ENCODE measurements around the gene PRLR. TPM values are rescaled to one million over a fixed set of nuclear protein-coding genes. Genes with fewer than 3 reads are reported as not detected.

The PRLR gene
- total RNA-seq, 1 experiment from 2014 or later, result 2.0 TPM

DNA sequence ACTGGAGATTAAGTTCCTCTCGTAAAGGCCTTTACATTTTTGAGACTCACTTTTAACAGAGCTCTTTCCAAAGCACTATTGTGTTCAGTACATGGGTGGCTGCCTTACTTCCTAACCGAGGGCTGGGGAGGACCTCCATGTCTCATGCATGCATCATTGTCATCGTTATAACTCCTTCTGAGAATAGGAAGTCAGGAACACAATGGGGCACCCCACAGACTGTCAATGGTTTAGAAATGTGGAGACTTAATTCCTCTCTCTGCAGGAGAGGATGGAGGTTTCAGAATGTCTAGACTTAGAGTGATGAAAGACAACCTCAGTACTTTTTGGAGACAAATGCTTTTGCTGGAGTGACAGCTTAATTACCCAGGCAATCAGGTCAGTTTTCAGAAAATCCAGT is 83.9 kb downstream of the PRLR start:
- Histone ChIP-seq H3K27me3 (ENCODE audit: control insufficient read depth, insufficient read depth, low read length) (no peaks in the 10 kb centered on the region), H3K4me3 (ENCODE audit: insufficient read depth, low read depth, low read length) (no peak overlapping the region), H3K36me3 (replicated peaks; ENCODE audit: control insufficient read depth, insufficient read depth, low read length) (no peaks in the 10 kb centered on the region)
- no peak for DNase-seq

DNA sequence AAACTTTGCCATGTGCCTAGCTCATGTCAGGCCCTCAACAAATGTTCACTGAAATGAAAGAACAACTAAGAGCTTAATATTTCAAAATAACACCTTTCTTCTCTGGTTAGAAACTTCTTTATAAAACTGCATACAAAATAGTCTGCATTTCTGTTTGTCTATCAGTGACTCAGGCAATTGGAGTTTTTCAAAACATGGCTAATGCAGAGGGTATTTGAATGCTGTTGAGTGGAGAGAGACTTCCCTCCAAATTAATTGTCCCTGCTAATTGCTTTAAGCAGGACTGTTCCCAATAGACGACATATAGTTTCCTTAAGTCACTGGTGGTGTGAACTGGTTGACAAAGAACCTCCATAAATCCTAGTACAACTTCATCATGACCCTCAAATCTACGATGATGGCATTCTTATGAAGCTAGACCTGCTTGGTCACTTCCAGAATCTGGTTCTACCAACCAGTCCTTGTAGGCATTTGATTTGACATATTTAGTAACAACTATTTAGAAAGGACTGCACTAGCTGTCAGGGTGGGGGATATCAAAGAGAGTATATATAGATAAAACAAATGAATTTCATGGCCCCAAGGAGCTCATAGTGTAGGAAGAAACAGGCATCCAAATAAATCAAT is 84.5 kb downstream of the PRLR start:
- Histone ChIP-seq H3K4me3 (ENCODE audit: insufficient read depth, low read depth, low read length) (no peak overlapping the region), H3K36me3 (replicated peaks; ENCODE audit: control insufficient read depth, insufficient read depth, low read length) (no peaks in the 10 kb centered on the region), H3K27me3 (ENCODE audit: control insufficient read depth, insufficient read depth, low read length) (no peaks in the 10 kb centered on the region)
- DNase-seq, result no peak

DNA sequence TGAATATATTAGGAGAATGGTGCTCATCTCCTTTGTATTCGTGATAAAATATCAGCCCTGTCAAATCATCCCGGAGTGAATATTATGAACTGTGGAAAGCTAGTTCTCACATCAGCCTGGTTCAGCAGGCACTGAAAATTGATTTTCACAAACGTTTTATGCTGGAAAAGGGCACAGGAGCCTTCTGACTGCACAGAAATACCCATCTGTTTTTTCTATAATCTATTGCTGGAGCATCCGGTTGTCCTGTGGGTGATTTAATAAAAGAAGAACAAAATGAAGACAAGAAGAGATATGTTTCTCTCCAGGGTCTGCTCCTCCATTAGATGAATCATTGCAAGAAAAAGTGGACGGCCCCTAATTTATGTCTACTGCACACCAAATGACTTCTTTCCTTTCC is 85.3 kb downstream of the PRLR start:
- H3K36me3 ChIP-seq (replicated peaks; ENCODE audit: control insufficient read depth, insufficient read depth, low read length), result no peaks in the 10 kb centered on the region
- no peak overlapping the region for H3K4me3 ChIP-seq (ENCODE audit: insufficient read depth, low read depth, low read length)
- H3K27me3 ChIP-seq (ENCODE audit: control insufficient read depth, insufficient read depth, low read length), result no peaks in the 10 kb centered on the region
- DNase-seq, result no peak

DNA sequence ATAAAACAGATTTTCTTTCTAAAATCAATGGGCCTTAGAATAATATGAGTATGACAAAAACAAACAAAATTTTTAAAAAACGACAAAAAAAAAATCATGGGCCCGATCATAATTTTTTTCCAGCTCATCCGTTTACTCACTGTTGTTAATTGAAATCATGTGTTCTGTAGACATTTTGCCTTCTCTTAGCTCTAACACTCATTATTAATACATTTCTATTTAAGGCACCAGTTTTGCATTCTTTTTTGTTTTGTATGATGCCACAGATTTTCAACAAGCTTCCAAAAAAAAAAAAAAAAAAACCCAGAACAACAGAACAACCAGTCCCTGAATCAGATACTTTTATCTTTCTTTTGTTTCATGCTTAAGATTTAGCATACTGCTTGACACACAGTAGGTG is 86.4 kb downstream of the PRLR start:
- no peak for DNase-seq
- no peaks in the 10 kb centered on the region for H3K36me3 ChIP-seq (replicated peaks; ENCODE audit: control insufficient read depth, insufficient read depth, low read length)
- H3K27me3 ChIP-seq (ENCODE audit: control insufficient read depth, insufficient read depth, low read length), result no peaks in the 10 kb centered on the region
- H3K4me3 ChIP-seq (ENCODE audit: insufficient read depth, low read depth, low read length), result no peak overlapping the region

DNA sequence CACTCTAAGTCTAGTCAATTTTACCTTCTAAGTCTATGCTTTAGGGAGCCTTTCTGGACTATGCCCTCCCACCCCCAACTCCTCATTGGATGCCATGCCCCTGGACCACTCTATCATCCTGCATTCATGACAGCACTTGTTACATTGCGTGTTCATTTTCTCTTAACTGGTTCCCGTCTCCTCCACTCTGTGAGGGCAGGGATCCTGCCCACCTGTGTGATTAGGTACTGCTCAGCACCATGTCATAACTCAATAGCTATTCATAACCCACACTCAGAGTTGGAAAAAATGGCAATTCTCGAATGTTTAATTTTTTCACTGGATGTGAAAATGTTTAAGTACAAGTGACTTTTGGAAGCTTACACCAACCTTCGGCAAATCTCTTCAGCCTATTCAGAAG is 88.5 kb downstream of the PRLR start:
- H3K27me3 ChIP-seq (ENCODE audit: control insufficient read depth, insufficient read depth, low read length), result no peaks in the 10 kb centered on the region
- no peak for DNase-seq
- no peaks in the 10 kb centered on the region for H3K36me3 ChIP-seq (replicated peaks; ENCODE audit: control insufficient read depth, insufficient read depth, low read length)
- no peak overlapping the region for H3K4me3 ChIP-seq (ENCODE audit: insufficient read depth, low read depth, low read length)

DNA sequence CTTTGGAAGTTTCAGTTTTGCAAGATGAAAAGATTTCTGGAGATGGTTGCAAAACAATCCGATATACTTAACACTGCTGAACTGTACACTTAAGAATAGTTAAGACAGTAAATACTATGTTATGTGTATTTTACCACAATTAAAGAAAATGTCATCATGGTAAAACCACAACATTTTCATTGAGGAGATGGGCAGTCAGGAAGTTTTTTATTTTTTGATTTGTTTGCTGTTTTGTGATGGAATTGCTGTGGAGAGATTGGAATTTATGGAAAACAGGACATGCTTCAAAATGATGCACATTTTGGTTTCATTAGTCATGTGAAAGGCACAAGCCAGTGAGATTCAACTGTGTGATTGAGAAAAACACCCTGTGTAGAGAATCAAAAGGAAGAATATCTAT is 92.1 kb downstream of the PRLR start:
- DNase-seq, result no peak
- H3K4me3 ChIP-seq (ENCODE audit: insufficient read depth, low read depth, low read length), result no peak overlapping the region
- no peaks in the 10 kb centered on the region for H3K36me3 ChIP-seq (replicated peaks; ENCODE audit: control insufficient read depth, insufficient read depth, low read length)
- H3K27me3 ChIP-seq (ENCODE audit: control insufficient read depth, insufficient read depth, low read length), result no peaks in the 10 kb centered on the region

DNA sequence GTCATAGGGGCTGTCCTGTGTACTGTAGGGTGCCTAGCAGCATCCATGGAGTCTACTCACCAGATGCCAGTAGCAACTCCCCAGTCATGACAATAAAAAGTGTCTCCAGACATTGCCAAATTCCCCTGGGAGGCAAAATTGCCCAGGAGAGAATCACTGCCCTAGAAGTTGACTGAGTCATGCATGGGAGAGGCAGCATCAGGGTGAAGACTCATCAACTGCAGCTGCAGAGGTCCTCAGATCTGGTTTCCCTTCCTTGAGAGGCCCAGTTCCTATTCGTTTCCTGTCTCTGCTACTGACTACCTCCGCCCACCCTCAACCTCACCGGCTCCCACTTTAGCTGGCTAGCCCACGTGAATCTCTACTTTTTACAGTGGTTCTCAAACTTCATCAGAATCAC is 93.9 kb downstream of the PRLR start:
- H3K27me3 ChIP-seq (ENCODE audit: control insufficient read depth, insufficient read depth, low read length), result no peaks in the 10 kb centered on the region
- no peak for DNase-seq
- no peak overlapping the region for H3K4me3 ChIP-seq (ENCODE audit: insufficient read depth, low read depth, low read length)
- no peaks in the 10 kb centered on the region for H3K36me3 ChIP-seq (replicated peaks; ENCODE audit: control insufficient read depth, insufficient read depth, low read length)

DNA sequence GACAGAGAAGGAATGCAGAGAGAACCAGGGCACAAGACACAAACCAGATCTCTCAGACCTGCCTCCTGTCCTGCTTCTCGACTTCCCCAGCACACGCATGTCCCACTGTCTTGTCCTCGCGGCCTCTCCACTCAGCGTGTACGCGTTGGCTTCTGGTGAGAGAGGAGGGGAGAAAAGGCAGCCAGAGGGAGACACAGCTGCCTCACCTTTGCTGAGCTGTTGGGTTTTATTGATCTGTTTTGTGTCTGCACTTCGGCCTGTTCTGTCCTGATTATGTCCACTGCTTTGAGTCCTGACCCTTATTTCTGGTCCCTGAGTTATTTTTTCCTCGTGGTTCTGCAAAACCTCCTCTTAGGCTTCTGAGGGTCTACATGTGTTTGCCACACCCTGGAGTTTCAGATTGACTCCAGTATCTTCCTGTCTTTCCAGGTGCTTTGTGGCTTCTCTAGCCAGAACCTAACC is 95.0 kb downstream of the PRLR start:
- Histone ChIP-seq H3K27me3 (ENCODE audit: control insufficient read depth, insufficient read depth, low read length) (no peaks in the 10 kb centered on the region), H3K36me3 (replicated peaks; ENCODE audit: control insufficient read depth, insufficient read depth, low read length) (no peaks in the 10 kb centered on the region), H3K4me3 (ENCODE audit: insufficient read depth, low read depth, low read length) (no peak overlapping the region)
- DNase-seq, result no peak

DNA sequence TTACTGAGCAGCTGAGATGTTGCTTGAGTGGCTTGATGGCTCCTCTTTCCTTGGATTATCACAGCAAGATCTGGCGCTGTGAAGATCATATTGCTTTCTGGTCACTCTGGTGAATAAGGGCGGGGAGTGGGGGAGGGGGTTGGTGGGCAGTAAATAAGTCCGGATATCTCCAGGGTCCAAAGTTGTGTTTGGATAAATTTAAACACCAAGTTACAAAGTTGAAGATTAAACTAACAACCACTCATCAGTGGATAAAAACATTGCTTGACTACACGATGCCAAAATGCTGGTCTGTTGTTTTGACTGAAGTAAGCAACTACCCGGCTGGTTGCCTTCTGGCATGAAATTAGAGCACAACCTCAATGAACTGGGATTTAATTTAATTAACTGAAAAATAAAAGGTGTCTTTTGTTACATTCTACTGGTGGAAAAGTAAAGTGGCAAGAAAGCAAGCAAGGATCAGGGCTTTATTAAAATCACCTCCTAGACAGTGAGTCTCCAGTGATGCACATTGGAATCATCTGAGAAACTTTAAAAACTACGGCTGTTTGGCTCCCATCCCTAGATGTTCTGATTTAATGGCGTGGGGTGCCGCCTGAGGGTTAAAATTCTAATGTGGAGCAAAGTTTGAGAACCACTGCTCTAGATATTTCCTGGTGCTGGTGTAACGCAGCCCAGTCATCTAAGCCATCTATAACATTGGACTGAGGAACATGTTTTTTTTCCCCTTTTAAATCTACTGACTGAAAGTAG is 95.8 kb downstream of the PRLR start:
- no peak for DNase-seq
- Histone ChIP-seq H3K4me3 (ENCODE audit: insufficient read depth, low read depth, low read length) (no peak overlapping the region), H3K27me3 (ENCODE audit: control insufficient read depth, insufficient read depth, low read length) (no peaks in the 10 kb centered on the region), H3K36me3 (replicated peaks; ENCODE audit: control insufficient read depth, insufficient read depth, low read length) (no peaks in the 10 kb centered on the region)

DNA sequence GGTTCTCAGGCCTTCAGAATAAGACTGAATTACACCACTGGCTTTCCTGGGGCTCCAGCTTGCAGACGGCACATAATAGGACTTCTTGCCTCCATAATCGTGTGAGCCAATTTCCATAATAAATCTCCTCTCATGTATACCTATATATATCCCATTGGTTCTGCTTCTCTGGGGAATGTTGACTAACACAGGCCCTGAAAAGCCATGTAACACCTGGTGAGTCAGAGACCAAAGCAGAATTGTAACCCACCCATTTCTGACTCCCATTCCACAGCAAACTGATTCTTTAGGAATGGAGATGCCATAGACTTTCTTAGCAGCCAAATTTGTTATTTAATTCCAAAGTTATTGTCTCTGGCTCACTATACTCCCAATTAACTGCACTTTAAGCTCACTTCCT is 97.1 kb downstream of the PRLR start:
- no peak overlapping the region for H3K4me3 ChIP-seq (ENCODE audit: insufficient read depth, low read depth, low read length)
- DNase-seq, result no peak
- no peaks in the 10 kb centered on the region for H3K27me3 ChIP-seq (ENCODE audit: control insufficient read depth, insufficient read depth, low read length)
- no peaks in the 10 kb centered on the region for H3K36me3 ChIP-seq (replicated peaks; ENCODE audit: control insufficient read depth, insufficient read depth, low read length)

DNA sequence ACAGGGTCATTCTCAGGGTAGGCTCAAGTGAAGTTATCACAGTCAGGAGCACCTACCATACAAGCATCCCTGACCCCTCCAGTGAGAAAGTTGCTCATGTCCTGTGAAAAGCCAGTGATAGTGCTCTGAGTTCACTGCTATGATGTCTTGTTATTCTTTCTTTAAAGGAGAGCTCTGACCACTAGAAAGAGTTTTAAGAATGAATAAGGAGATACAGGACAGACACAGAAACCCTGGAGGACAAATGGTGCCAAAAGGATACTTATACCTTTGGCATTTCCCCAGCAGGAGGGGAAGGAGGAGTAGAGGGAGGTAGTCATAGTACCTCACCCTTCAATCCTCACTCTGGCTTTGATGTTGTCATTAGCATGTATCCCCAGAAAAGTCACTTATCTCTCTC is 98.6 kb downstream of the PRLR start:
- H3K36me3 ChIP-seq (replicated peaks; ENCODE audit: control insufficient read depth, insufficient read depth, low read length), result no peaks in the 10 kb centered on the region
- no peak for DNase-seq
- no peaks in the 10 kb centered on the region for H3K27me3 ChIP-seq (ENCODE audit: control insufficient read depth, insufficient read depth, low read length)
- H3K4me3 ChIP-seq (ENCODE audit: insufficient read depth, low read depth, low read length), result no peak overlapping the region

DNA sequence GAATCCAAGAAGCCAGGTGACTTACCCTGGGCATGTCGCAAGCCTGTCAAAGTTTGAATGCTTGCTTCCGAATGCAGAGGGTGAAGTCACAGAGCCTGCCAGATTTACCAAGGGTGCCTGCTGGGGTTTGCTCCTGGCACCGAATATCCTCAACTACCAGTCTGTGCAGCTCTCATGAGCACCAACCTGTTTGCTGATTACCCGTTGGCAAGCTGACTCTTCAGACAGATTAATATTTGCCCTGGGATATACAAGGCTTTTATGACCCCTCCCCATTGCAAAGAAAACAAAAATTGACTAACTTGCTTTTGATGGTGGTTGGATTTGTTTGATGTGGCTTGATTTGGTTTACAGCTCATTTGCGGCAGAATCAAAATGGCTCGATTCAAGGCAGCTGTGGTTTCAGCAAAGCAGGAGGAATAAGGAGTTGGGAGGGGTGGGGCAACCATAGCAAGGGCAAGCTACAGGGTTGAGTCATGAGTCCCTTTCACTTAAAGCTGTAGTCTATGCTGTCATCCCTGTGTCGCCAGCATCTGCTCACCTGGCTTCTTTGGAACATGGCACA is 100.3 kb downstream of the PRLR start:
- no peak for DNase-seq
- H3K4me3 ChIP-seq (ENCODE audit: insufficient read depth, low read depth, low read length), result no peak overlapping the region
- H3K27me3 ChIP-seq (ENCODE audit: control insufficient read depth, insufficient read depth, low read length), result no peaks in the 10 kb centered on the region
- no peaks in the 10 kb centered on the region for H3K36me3 ChIP-seq (replicated peaks; ENCODE audit: control insufficient read depth, insufficient read depth, low read length)

DNA sequence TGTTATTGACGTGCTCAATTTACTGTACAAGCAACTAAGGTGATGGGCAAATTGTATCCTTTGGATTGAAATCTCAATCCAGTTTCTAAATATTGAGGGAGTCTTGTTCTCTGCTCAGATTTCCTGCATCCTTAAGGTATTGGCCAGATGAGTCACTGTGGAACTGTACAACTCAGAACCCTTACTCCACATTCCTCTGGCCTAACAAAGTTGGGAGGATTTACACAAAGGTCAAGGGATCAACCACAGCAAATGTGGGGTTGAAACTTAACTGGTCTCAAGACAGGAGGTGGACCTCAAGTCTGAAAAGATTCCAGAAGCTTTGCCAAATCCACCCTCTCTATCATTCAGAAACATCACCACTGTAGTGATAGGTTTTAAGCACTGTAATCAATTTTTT is 101.0 kb downstream of the PRLR start:
- no peak for DNase-seq
- Histone ChIP-seq H3K36me3 (replicated peaks; ENCODE audit: control insufficient read depth, insufficient read depth, low read length) (no peaks in the 10 kb centered on the region), H3K4me3 (ENCODE audit: insufficient read depth, low read depth, low read length) (no peak overlapping the region), H3K27me3 (ENCODE audit: control insufficient read depth, insufficient read depth, low read length) (no peaks in the 10 kb centered on the region)

DNA sequence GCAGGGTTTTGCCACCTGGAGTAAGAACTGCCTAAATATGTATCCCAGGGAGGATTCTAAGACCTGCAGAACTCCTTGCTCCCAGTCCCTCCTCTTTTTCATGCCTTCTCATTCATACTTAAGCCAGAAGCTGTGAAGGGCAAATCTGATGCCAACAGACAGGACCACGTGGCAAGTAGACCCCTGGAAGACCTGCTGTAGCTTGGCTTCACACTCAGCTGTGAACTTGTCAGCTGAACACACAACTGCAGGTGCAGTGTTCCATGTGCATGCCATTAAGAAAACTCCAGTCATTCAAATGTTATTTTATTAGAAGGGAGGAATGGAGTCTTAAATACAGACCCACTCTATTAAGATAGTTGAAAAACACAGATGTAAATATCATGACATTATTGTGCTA is 103.3 kb downstream of the PRLR start:
- Histone ChIP-seq H3K27me3 (ENCODE audit: control insufficient read depth, insufficient read depth, low read length) (no peaks in the 10 kb centered on the region), H3K4me3 (ENCODE audit: insufficient read depth, low read depth, low read length) (no peak overlapping the region), H3K36me3 (replicated peaks; ENCODE audit: control insufficient read depth, insufficient read depth, low read length) (no peaks in the 10 kb centered on the region)
- DNase-seq, result no peak

DNA sequence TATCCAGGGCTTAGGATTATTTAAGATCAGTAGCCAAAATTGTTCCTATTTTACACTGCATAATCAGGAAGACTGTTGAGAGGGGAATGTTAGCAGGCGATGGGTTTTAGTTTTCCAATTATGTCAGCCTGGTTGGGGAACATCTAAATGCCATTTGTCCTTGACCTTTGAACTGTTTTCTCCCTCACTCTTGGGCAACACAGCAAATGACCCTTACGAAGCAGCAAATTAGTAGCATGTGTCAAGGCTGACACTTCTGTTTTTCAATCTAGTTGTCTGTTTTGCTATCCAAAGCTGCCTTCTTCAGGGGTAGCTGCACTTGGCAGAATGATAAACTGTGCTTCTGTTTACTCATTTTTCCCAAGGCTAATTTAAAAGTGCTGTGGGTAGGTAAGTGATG is 104.5 kb downstream of the PRLR start:
- H3K36me3 ChIP-seq (replicated peaks; ENCODE audit: control insufficient read depth, insufficient read depth, low read length), result no peaks in the 10 kb centered on the region
- no peaks in the 10 kb centered on the region for H3K27me3 ChIP-seq (ENCODE audit: control insufficient read depth, insufficient read depth, low read length)
- no peak for DNase-seq
- no peak overlapping the region for H3K4me3 ChIP-seq (ENCODE audit: insufficient read depth, low read depth, low read length)

All from H7 (cell line).